Tibial artery (tissue), 4 donors: Measurements from ENCODE around the gene NACAD.

ENCODE experiments used
- DNase-seq, 2 donors: peaks; one replicate each; pipeline ENCODE4 v3.0.0-alpha.2; 2019
- H3K27ac ChIP-seq, 2 donors: fragments of 200-600 bp; sonication (generic) in 1 of 2; 1 replicate in 1 of 2; 2 replicates in 1 of 2; pipeline ENCODE4 v1.5.1; 2018 to 2019; ENCODE audit warnings: mild to moderate bottlenecking in 1 of 2
- H3K27me3 ChIP-seq, 2 donors: fragments of 200-600 bp; sonication (generic) in 1 of 2; one replicate each; pipeline versions ENCODE4 v1.5.1 to v1.6.0; 2016 to 2019
- H3K36me3 ChIP-seq, 3 donors: fragments of 200-600 bp; sonication (generic) in 2 of 3; one replicate each; pipeline ENCODE4 v1.5.1; 2016 to 2019; ENCODE audit warnings: mild to moderate bottlenecking in 2 of 3
- H3K4me1 ChIP-seq, 4 donors: fragments of 200-600 bp; sonication (generic) in 2 of 4; 1 replicate in 3 of 4; 2 replicates in 1 of 4; pipeline ENCODE4 v1.5.1; 2016 to 2019
- H3K4me3 ChIP-seq, 2 donors: fragments of 200-600 bp; sonication (generic) in 1 of 2; 1 replicate in 1 of 2; 2 replicates in 1 of 2; pipeline ENCODE4 v1.5.1; 2018 to 2019; ENCODE audit warnings: mild to moderate bottlenecking in 2 of 2
- H3K9me3 ChIP-seq, 3 donors: fragments of 200-600 bp; sonication (generic) in 1 of 3; one replicate each; pipeline ENCODE4 v1.5.1; 2016 to 2019
- CTCF ChIP-seq, 2 experiments: fragments of 200-600 bp in 1 of 2; fragments of 450-650 bp in 1 of 2; IDR thresholded peaks; one replicate each; pipeline ENCODE4 v1.5.1; 2017 to 2019; ENCODE audit warnings: antibody characterized with exemption in 2 of 2, mild to moderate bottlenecking in 1 of 2, moderate library complexity in 1 of 2
- intact Hi-C: fragments of 100-400 bp; cut with DNase I; formaldehyde crosslinking; loops from one replicate; pipeline ENCODE4 v1.15.0; 2023; ENCODE audit warnings: low total_unique reads

Gene NACAD

GRCh38 chr7:45126920-45127319, 38.2 kb upstream of the NACAD start:
- intact Hi-C loops = no loop called here
- no peak for DNase-seq

GRCh38 chr7:45126201-45126600, 37.4 kb upstream of the NACAD start:
- Histone ChIP-seq H3K36me3 (no peaks in the 10 kb centered on the region), H3K4me3 (no peak overlapping the region), H3K27me3 (no peaks in the 10 kb centered on the region), H3K27ac (no peak overlapping the region), H3K4me1 (no peaks in the 10 kb centered on the region), H3K9me3 (no peaks in the 10 kb centered on the region)
- TF ChIP-seq CTCF (IDR thresholded peaks at IDR 0.05) = no peak
- intact Hi-C loops = no loop called here
- no peak for DNase-seq

More at GRCh38 chr7:45126920-45127319, 38.2 kb upstream of the NACAD start:
- Histone ChIP-seq H3K27ac (no peak overlapping the region), H3K4me3 (no peak overlapping the region), H3K4me1 (no peaks in the 10 kb centered on the region), H3K36me3 (no peaks in the 10 kb centered on the region), H3K27me3 (peaks cover 0 to 2% of the 10 kb centered on the region in 2 donors), H3K9me3 (no peaks in the 10 kb centered on the region)
- no peak for TF ChIP-seq CTCF (IDR thresholded peaks at IDR 0.05)

GRCh38 chr7:45125193-45125904, 36.6 kb upstream of the NACAD start:
- DNase-seq = no peak
- H3K27ac ChIP-seq = no peak overlapping the region
- no peaks in the 10 kb centered on the region for H3K4me1 ChIP-seq
- no peaks in the 10 kb centered on the region for H3K36me3 ChIP-seq
- no peaks in the 10 kb centered on the region for H3K27me3 ChIP-seq
- intact Hi-C loops = no loop called here
- no peak for TF ChIP-seq CTCF (IDR thresholded peaks at IDR 0.05)
- H3K4me3 ChIP-seq = no peak overlapping the region
- no peaks in the 10 kb centered on the region for H3K9me3 ChIP-seq

- intact Hi-C loops = no loop called here
- H3K4me3 ChIP-seq = no peak overlapping the region
These were observed 35.3 kb upstream of the NACAD start for GRCh38 chr7:45123913-45124710.

More at GRCh38 chr7:45123913-45124710, 35.3 kb upstream of the NACAD start:
- DNase-seq = no peak
- H3K27me3 ChIP-seq = no peaks in the 10 kb centered on the region
- no peaks in the 10 kb centered on the region for H3K9me3 ChIP-seq
- no peak overlapping the region for H3K27ac ChIP-seq
- TF ChIP-seq CTCF (IDR thresholded peaks at IDR 0.05) = no peak
- no peaks in the 10 kb centered on the region for H3K36me3 ChIP-seq
- no peaks in the 10 kb centered on the region for H3K4me1 ChIP-seq
